ENCODE results near the gene TDP1. TPM values are rescaled to one million over a fixed set of nuclear protein-coding genes. Genes with fewer than 3 reads are reported as not detected.

Gene TDP1
- total and polyA plus RNA-seq, 4 donors: 2.1 to 23.6 (median 8.5) TPM

GRCh38 chr14:89959853-89960445 is 4.2 kb downstream of the TDP1 start:
- Histone ChIP-seq H3K9ac (ENCODE audit: insufficient read depth in 1 of 2, low read length in 2 of 2) (no peak overlapping the region), H3K27me3 (ENCODE audit: control insufficient read depth in 3 of 3, insufficient read depth in 3 of 3, low read length in 2 of 3) (no peaks in the 10 kb centered on the region), H3K36me3 (ENCODE audit: control insufficient read depth in 4 of 4, insufficient read depth in 4 of 4, low read length in 4 of 4) (peaks cover 0 to 19% (median 3%) of the 10 kb centered on the region in 4 donors), H3K4me3 (no peak overlapping the region), H3K27ac (ENCODE audit: low read depth in 1 of 2, low read length in 1 of 2) (no peak overlapping the region), H3K9me3 (ENCODE audit: control insufficient read depth in 4 of 4, insufficient read depth in 3 of 4, low read length in 3 of 4) (no peaks in the 10 kb centered on the region), H3K4me1 (ENCODE audit: control insufficient read depth in 5 of 5, insufficient read depth in 5 of 5, low read length in 5 of 5) (peaks cover 0 to 19% (median 4%) of the 10 kb centered on the region in 5 donors)
- ATAC-seq (ENCODE audit: insufficient read depth, low FRiP score) (no peak), DNase-seq (no peak)
- 67 to 81% methylated on average over 3 of the region's 3 CpGs for WGBS, 2 donors
- TF ChIP-seq, protein P1, sequence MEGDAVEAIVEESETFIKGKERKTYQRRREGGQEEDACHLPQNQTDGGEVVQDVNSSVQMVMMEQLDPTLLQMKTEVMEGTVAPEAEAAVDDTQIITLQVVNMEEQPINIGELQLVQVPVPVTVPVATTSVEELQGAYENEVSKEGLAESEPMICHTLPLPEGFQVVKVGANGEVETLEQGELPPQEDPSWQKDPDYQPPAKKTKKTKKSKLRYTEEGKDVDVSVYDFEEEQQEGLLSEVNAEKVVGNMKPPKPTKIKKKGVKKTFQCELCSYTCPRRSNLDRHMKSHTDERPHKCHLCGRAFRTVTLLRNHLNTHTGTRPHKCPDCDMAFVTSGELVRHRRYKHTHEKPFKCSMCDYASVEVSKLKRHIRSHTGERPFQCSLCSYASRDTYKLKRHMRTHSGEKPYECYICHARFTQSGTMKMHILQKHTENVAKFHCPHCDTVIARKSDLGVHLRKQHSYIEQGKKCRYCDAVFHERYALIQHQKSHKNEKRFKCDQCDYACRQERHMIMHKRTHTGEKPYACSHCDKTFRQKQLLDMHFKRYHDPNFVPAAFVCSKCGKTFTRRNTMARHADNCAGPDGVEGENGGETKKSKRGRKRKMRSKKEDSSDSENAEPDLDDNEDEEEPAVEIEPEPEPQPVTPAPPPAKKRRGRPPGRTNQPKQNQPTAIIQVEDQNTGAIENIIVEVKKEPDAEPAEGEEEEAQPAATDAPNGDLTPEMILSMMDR (IDR thresholded peaks at IDR 0.05; ENCODE audit: control extremely low read depth, extremely low read depth): no peak

GRCh38 chr14:89960914-89961313 is 5.2 kb downstream of the TDP1 start:
- Histone ChIP-seq H3K9me3 (ENCODE audit: control insufficient read depth in 4 of 4, insufficient read depth in 3 of 4, low read length in 3 of 4) (no peaks in the 10 kb centered on the region), H3K9ac (ENCODE audit: insufficient read depth in 1 of 2, low read length in 2 of 2) (no peak overlapping the region), H3K4me1 (ENCODE audit: control insufficient read depth in 5 of 5, insufficient read depth in 5 of 5, low read length in 5 of 5) (peaks cover 0 to 13% (median 4%) of the 10 kb centered on the region in 5 donors), H3K27ac (ENCODE audit: low read depth in 1 of 2, low read length in 1 of 2) (no peak overlapping the region), H3K27me3 (ENCODE audit: control insufficient read depth in 3 of 3, insufficient read depth in 3 of 3, low read length in 2 of 3) (no peaks in the 10 kb centered on the region), H3K36me3 (ENCODE audit: control insufficient read depth in 4 of 4, insufficient read depth in 4 of 4, low read length in 4 of 4) (peaks cover 0 to 19% (median 3%) of the 10 kb centered on the region in 4 donors), H3K4me3 (no peak overlapping the region)
- WGBS, 2 donors: 89 to 97% methylated on average over 3 of the region's 3 CpGs
- DNase-seq: no peak
- TF ChIP-seq, protein P1 (IDR thresholded peaks at IDR 0.05; ENCODE audit: control extremely low read depth, extremely low read depth): no peak
- ATAC-seq (ENCODE audit: insufficient read depth, low FRiP score): no peak

GRCh38 chr14:89963288-89963978 is 7.7 kb downstream of the TDP1 start:
- no peak overlapping the region for H3K9ac ChIP-seq (ENCODE audit: insufficient read depth in 1 of 2, low read length in 2 of 2)
- H3K27me3 ChIP-seq (ENCODE audit: control insufficient read depth in 3 of 3, insufficient read depth in 3 of 3, low read length in 2 of 3): peaks cover 0 to 4% (median 4%) of the 10 kb centered on the region in 3 donors
- H3K4me1 ChIP-seq (ENCODE audit: control insufficient read depth in 5 of 5, insufficient read depth in 5 of 5, low read length in 5 of 5): no peaks in the 10 kb centered on the region
- no peaks in the 10 kb centered on the region for H3K9me3 ChIP-seq (ENCODE audit: control insufficient read depth in 4 of 4, insufficient read depth in 3 of 4, low read length in 3 of 4)
- WGBS, 2 donors: 80 to 94% methylated on average over 10 of the region's 10 CpGs
- no peak overlapping the region for H3K4me3 ChIP-seq
- TF ChIP-seq, protein P1 (IDR thresholded peaks at IDR 0.05; ENCODE audit: control extremely low read depth, extremely low read depth): no peak
- H3K36me3 ChIP-seq (ENCODE audit: control insufficient read depth in 4 of 4, insufficient read depth in 4 of 4, low read length in 4 of 4): peaks cover 2 to 22% (median 6%) of the 10 kb centered on the region in 4 donors
- DNase-seq (peak; percentile 36 to 72 (median 50)), ATAC-seq (ENCODE audit: insufficient read depth, low FRiP score) (peak; percentile 54)
- no peak overlapping the region for H3K27ac ChIP-seq (ENCODE audit: low read depth in 1 of 2, low read length in 1 of 2)

Measured in lung (tissue), 12 donors.